OCI-M2 (cell line): ENCODE results near the gene AMBRA1.

Source experiments
- DNase-seq: peaks from one replicate; lab custom pipeline; 2025; ENCODE audit not compliant: unreplicated experiment; lab: John Stamatoyannopoulos, UW

Gene AMBRA1

DNA sequence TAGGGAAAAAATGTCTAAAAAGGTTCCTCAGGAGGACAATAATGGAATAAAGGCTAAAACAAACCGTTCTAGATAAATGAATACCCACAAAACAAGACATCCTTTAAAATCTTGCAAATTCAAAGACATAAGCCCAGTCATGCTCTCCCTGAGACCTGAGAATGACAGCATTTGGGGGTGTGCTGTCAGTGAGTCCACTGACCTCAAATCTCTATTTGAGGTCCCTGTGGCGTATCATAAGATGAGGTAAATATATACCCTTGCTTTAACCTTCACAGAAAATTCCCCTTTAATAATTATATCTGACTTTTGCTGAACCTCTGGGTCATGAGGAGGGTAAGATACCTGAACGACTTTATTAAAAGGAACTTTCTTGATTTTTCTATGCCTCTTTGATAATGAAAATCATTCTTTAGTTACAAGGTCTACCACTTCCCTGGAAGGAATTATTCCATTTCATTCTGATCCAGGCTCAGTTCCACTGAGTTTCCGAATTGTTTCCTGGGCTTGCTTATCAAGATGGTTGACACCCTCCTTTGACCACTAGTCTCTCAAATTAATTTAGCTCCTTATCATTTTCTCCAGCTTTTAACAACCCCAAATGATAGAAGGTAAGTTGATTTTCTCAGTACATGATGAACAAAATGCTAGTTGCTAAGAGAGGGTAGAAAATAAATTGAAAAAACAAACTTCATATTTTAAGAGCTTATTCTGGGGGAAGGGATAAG lies 148.5 kb downstream of the AMBRA1 start:
- no peak for DNase-seq

DNA sequence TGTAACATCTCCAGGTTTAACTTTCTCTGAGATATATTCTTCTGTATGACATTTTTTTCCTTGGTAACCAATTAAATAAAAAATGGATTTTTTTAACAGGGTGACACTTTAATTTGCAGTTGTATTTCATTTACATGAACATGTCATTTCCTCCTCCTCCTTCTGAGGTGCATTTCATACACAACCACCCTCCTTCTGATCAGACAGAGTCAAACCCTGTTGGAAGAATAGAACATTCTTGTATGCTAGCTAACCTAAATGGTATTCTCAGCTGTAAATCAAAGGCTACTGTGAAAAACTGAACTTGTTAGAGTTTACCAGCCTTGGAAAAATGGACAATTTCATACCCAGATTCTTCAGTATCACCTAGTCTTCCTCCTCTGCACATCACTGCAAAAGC lies 149.5 kb downstream of the AMBRA1 start:
- no peak for DNase-seq

DNA sequence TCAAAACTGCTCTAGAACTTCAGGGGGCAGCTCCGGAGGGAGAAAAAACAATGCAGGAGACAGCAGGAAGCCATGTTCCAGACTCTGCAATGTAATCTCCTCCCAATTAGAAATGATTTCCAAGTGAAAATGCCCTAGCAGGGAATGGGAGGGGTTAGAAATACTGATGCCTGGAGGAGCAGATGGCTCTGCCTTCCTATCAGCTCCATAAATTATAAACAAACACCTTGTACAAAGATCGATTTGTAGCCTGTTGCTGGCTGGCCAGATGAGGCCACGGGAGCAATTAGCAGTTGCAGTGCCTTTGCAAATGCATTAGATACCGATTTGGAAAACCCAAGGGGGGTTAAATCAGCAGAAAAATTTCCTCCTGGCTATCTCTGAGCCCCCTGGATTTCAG lies 155.6 kb downstream of the AMBRA1 start:
- no peak for DNase-seq

DNA sequence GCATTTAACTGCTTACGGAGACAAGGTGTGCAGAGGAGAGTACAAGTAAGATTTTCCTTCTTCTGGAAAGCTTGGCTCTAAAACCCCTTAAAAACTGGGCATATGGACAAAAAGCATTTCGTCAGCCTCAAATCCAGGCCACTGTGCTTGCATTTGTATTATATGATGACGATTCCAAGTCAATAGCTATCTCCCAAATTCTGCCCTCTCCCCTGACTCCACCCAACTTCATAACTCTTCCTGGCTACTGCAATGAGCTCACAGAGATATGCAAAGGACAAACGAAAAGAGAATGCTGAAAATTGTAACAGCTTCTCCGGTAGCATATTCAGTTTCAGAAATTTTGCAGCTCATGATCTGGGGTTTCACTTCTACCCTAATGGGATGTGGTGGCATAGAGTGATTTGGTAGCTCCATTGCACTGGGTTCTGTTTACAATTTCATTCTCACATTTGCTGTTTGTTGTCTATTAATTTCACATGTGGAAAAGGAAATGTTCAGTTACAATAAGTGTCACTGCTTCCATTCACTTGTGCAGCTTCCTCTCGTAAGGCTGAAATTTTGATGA lies 156.6 kb downstream of the AMBRA1 start:
- DNase-seq: no peak

DNA sequence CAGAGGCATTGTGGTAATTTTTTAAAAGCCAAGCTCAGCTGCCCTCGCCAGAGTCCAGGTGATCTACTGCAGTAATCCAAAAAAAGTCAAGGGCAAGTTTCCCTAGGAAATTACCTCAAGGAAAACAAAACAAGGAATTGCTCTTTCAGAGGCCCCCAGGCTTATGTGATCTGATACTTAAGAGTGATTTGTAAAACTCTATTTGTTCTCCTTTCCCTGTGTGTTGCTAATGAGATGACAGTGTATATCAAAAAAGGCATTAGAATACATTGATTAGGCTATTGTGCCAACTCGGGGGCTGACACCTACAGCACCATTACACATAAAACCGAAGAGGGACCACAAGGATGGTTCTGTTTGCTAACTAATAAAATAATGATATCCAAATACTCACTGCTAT lies 157.7 kb downstream of the AMBRA1 start:
- no peak for DNase-seq

DNA sequence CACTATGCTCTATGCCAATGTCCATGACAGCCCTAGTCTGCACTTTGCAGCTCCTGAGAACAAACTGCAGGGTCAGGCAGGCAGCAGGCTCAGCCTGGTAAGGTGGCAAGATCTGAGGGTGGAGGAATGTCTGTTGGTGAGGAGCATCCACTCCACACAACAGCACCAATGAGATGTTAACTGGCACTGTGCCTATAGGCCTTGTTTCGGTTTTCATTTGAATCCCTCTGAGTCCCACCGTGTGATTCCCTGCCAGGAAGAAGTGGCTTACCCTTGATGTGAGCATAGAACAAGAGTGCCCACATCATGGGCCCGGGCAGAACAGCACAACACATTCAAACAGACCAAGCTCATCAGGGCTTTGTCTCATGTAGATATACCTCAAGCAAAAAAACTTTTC lies 158.1 kb downstream of the AMBRA1 start:
- DNase-seq: no peak

DNA sequence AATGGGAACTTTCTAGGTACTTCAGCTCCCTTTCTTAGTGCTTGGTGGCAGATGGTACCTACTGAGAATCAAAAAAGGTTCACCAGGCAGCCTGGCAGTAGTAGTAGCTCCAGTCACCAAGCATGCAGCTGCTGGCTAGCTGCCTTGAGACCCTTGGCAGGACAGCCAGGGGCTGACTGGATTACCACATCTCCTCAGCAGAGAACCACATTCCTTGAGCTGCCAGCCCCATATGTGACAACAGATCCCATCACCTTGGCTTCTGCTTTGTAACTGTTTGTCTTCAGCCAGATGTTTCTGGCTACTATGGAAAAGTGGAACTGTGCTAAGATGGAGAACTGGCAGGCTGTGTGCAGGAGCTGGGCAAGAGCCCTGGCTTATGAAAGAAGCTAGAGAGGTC lies 162.6 kb downstream of the AMBRA1 start:
- no peak for DNase-seq

DNA sequence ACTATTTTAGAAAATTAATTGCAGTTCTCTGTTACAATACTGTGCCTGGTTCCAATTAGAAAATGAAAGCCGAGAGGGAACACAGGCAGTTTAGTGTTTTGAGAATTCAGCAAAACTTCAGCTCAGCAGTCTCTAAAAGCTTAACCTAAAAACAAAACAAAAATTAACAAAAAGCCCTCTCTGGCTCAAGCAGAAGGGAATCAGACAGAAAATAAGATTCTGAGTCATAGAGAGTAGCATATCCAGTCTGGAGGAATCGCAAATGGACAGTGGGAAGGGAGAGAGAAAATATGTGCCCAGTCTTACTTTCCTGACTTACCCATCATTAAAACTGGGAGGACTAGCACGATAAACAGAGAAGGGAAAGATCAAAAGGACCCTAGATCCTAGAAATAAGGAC lies 164.1 kb downstream of the AMBRA1 start:
- DNase-seq: no peak

DNA sequence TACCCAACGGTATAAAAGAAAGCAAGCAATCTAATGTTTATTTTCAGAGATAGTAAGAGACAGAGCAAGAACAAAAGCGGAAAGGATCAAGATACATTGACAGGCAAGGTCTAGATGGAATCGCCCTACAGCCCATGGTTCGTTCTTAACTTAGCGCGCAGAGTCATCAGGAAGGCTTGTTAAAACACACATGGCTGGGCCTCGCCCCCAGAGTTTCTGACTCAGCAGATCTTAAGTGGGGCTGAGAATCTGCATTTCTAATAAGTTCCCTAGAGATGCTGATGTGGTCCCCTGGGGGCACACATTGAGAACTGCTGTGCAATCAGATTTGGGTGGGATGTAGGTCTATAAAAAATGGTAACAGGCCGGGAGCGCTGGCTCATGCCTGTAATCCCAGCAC lies 166.5 kb downstream of the AMBRA1 start:
- DNase-seq: no peak

DNA sequence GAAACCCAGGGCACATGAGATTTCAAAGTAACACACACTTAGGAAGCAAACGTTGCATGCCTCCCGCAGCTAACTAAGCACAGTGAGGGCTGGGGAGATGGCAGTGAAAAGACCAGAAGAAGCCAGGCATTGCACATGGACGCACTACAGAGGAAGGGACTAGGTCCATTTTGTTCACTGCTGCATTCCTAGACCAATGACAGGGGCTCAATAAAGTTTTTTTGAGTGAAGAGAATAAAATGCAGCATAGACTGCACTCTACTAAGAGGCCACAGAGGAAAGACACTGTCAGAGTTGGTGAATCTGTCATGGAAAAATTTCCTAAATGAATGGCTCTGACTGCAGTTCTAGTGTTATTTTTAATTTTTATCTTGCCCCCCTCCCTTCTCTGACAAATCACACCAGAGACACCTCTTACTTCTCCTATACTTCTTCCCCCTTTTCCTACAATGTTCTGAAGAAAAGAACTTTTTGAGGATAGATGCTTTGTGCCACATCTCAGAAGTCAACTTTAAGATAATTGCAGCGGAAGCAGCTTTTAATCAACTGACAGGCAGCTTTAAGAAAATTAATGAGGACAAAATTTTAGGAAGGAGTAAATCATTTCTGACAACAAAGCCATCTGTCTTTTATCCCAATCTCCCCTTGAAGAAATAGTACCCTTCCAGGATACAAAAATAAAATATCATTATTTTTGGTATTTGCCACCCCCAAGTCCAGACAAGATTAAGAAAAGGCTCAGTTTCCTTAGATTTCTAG lies 167.4 kb downstream of the AMBRA1 start:
- DNase-seq: no peak

DNA sequence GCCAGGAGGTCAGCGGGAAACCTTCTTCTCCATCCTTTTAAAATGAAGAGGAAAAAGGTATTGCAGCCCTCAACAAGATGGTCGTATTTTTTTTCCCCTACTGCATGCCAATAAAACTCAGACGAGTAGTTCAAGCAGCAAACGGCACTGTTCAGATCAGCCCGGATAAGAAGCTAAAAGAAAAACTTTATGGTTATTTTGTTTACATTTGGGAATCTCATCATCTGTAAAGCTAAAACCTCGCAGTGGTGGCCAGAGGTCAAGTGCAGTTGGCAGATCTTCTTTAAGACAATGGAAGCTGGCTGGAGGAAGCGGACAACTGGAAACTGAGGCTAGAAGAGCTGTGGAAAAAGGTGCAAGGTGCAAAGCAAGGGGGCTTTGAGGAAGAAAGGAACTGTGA lies 171.2 kb downstream of the AMBRA1 start:
- no peak for DNase-seq

DNA sequence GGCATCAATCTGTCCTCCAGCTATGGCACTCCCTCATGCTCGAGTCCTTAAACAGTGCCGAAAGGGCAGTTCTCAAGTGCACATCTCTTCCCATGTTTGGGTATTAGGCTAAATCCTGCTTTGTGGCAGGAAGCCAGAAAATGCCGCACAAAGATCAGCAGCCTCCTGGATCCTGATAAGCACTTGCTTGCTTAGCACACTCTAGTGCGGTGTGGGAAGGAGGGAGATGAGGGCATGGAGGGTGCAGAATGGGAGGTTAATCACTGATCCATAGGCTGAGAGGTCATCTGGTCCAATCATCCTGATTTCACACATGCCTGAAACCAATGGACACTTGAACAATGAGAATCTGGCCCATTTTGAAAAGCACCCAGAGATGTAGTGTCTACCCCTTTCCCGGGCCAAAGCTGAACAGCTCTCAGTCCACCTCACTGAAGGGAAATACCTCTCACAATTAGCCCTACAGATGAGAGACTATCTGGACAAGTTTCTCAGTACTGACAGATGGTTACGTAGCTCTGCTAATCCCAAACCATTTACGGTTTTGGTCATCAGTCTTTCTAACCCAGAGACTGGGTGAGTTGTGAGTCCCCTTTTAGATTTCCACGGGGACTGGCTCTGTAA lies 172.5 kb downstream of the AMBRA1 start:
- no peak for DNase-seq

DNA sequence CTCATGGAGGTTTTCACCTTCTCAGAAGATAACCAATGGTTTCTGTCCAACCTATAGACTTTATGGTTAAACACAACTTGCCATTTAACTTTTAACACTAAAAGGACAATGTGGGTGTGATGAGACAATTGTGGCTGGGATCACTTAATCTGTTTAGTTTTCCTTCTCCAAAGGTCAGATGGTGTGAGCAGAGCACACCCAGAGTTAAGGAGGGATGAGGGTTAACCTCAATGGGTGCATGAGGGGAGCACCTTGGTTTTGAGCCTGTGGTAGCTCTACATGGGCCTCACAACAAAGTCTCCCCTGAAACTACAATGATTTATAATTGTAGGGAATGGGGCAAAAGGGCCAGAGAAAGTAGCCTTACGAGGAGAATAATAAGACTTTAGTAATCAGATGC lies 173.3 kb downstream of the AMBRA1 start:
- DNase-seq: no peak

DNA sequence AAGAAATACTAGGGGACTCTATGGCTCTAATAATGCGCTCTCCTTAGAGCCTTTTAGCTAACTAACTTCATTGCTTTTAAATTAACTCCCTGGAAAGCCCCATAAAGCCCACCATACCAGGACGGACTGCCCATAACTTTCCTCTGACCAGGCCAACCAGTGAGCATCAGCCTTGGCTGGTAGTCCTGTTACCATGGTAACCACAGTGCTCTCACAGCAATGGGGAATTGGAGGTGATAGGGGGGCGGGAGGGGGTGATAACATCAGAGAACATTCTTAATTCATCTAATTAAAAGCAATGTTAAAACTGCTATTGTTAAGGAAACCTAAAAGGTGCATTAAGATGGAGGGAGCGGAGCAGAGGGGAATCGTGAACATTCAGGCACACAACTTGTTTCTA lies 175.1 kb downstream of the AMBRA1 start:
- no peak for DNase-seq

DNA sequence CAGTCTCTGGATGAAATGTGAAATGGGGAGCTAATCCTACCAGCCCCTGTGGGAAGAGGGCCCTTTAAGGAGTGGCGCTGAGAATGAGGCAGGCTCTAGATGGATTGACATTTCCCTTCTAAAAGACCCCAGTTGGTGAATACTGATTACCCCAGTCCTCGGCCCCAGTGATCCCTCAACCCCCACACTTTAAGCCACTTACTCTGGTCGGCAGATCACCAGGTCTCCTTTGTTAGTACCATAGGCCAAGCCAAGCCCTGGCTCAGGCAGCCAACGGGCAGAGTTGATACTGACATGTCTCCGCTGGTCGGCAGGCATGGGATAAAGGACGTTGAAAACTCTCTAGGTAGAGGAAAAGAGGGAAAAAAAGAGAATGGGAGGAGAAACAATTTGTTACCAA lies 176.1 kb downstream of the AMBRA1 start:
- DNase-seq: no peak

DNA sequence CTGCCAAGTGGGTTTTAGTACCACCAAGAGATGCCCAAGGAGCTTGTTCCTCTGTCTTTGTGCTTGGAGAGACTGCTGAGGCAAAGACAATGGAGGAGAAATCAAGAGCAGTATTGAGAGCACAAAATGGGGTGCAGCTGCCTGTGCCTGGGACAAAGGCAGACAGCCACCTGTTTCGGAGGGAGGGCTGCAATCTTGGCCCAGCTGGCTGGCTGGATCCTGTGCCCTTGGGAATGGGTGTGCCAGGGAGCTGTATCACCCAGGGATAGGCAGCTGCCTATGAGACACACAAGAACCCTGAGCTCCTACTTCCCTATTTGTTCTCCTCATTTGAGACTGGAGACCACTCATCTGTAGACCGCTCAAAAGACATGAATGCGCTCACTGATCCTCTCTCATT lies 178.9 kb downstream of the AMBRA1 start:
- no peak for DNase-seq

DNA sequence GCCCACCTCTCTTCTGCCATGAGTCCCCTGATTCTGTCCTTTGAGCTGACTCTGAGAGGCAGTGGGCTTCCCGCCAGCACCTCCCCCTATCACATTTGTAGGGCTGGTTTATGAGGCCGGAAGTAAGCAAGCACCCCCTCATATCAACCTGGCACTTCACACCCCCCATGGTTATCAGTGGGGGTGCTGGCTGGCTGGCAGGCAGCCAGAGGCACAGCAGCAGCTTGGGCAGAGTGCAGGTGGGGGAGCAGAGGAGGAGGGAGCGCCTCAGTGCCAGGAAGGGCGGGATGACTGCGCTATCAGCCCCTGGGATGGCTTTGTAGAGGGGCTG lies 179.4 kb downstream of the AMBRA1 start:
- no peak for DNase-seq

DNA sequence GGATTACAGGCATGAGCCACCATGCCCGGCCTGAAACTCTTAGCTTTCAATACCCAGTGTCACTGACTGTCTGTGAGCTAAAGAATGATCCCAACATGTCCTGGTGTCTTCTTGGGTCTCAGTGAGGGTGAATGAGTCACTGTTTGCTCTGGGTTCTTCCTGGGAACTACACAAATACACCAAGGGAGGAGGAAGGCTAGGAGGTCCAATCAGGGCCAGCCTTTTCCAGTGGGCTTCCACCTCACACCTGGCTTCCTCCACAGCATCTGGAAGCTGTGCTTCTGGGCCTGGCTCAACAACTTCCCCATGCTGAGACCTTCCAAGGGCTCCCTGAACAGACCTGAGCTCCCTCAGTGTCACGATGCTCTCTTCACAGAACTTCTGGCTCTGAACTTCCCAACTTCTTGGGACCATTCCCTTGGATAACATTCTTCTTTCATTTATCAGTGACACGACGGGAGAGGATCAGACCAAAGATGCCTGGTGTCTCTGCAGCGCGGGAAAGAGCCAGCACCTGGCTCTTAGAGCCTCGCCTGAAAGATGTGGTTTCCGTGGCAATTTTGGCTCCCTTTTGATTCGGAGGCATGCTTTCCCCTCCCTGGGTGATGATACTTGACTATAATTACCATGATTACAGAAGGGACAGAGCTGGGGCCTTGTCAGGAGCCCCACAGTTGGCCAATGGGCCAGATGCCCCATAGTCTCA lies 179.9 kb downstream of the AMBRA1 start:
- no peak for DNase-seq

DNA sequence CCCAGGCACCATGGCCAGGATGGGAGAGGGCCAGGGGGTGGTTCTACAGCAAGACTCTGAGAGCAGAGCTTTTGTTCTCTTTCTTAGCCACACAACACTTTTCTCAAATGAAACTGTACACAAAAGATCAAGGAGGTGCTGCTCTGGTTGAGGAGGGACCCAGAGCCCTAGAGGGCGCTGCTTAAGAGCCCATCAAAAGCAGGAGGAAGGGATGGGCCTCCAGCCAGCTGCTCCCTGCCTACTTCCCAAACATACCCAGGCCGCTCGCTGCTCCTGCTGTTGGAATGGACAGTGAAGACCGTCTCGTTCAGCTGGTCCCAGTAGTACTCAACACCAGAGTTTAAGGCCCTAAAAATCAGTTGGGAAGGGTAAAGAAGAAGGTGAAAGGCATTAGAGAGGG lies 183.8 kb downstream of the AMBRA1 start:
- DNase-seq: no peak

DNA sequence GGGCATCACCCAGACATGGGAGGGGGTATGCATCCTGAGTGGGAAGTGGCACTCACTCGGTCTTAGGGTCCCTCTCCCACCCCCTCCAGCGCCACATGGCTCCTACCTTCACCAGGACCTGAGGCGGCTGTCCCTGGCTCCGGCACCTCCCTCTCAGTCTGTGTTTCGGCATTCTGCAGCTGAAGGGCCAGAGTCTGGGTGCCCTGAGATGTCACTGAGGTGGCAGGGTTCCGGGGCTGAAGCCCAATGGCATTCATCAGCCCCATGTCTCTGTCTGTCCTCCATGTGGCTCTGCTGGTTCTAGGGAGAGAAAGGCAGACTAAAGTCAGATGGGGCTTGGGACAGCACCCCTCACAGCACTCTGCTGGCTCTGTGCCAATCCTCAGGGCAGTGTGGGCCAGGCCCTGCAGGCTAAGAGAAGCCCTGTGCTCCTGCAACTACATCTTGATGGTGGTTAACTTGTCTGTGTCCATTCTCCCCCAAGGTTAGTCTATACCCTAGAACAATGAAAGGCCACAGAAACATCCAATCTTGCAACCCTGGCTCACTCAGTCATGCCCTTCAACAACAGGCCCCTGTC lies 185.3 kb downstream of the AMBRA1 start:
- DNase-seq: no peak

DNA sequence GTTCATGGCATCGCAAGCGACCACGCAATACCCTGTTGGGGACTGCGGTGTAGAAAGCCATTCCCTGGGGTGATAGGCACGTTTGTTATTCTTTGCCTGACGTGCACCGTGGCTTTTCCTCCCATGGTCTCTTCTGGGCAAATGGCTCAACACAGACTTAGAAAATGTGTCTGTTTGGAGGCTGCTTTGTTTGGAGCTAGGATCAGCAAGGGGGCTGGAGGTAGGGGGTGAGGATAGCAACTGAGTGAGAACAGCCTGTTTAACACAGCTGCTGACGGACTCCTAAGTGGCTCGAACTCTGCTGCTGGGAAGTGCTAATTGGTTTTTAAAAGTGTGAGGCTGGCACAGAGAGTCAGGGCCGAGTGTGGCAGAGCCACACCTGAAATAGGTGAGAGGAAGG lies 186.2 kb downstream of the AMBRA1 start:
- no peak for DNase-seq
